HG03175 (cell line): Measurements from ENCODE around the gene CCL8.

Experiments used
- ATAC-seq: cut with Tn5 transposase; IDR thresholded peaks from one replicate; pipeline ENCODE4 v1.9.1; 2021; ENCODE audit warnings: mild to moderate bottlenecking, moderate library complexity; ENCODE audit not compliant: unreplicated experiment

Gene CCL8

DNA sequence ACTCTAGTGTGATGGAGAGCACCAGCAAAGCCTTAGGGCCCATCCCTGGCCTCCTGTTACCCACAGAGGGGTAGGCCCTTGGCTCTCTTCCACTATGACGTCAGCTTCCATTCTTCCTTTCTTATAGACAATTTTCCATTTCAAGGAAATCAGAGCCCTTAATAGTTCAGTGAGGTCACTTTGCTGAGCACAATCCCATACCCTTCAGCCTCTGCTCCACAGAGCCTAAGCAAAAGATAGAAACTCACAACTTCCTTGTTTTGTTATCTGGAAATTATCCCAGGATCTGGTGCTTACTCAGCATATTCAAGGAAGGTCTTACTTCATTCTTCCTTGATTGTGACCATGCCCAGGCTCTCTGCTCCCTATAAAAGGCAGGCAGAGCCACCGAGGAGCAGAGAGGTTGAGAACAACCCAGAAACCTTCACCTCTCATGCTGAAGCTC lies at the start of gene CCL8:
Gene CCL8, plus strand, starts transcription at position 397 of the 445 bp plus-strand sequence. CDS start 67 bp downstream, outside the sequence.
- no peak for ATAC-seq

DNA sequence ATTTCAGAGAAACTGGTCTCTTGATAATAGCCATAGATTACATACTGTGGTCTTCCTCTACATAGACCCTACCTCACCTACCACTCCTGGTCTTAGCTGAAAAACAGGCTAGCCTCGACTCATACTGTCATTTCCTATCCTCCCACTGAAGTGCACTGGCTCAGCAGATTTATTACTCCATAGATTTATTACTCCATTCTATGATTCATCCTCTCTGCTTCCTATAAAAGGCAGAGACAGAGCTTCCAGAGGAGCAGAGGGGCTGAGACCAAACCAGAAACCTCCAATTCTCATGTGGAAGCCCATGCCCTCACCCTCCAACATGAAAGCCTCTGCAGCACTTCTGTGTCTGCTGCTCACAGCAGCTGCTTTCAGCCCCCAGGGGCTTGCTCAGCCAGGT lies 49.3 kb upstream of the CCL8 start, which contains the start of gene CCL7:
Gene CCL7, plus strand, starts transcription at position 253 of the 400 bp plus-strand sequence. Its CDS starts 70 bp downstream, at position 323.
- ATAC-seq: no peak

GRCh38 chr17:34275881-34276280 lies 43.4 kb upstream of the CCL8 start:
- no peak for ATAC-seq

DNA sequence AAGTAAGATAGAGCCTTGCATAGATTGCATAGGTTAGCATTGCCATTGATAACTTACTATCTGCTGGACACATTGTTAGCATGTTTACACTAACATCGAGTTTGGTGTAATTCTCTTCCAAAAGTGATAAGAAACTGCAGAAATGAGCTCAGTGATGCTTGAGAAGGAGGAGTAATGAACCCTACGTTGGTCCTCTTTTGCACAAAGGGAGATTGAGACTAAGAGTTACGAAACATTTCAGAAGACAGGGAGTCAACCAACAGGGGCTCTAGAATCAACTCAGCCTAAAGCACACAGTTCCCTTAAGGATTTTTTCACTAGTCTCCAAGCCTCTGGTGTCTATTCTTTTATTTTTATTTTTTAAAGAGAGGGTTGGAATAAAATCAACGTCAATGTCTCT lies 42.4 kb upstream of the CCL8 start:
- ATAC-seq: no peak

DNA sequence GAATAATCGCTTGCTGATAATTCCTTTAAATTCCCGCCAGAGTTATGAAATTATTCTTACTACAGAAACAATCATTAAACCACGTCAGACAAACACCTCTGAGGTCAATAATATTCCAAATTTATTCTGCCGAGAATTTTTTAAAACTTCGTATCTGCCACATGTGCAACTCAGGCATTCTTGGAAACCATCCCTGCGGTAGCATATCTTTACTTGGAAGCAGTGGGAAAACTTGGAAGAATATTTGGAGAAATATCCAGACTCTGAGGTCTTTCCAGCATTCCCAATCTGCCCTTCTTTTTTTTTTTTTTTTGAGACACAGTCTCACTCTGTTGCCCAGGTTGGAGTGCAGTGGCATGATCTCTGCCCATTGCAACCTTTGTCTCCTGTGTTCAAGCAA lies 35.7 kb upstream of the CCL8 start:
- no peak for ATAC-seq

GRCh38 chr17:34285286-34285792 lies 33.9 kb upstream of the CCL8 start, which contains the start of gene CCL11:
TSS of gene CCL11 (plus strand) at chr17:34285742. CDS start at chr17:34285809, 67 bp downstream.
- ATAC-seq: no peak

DNA sequence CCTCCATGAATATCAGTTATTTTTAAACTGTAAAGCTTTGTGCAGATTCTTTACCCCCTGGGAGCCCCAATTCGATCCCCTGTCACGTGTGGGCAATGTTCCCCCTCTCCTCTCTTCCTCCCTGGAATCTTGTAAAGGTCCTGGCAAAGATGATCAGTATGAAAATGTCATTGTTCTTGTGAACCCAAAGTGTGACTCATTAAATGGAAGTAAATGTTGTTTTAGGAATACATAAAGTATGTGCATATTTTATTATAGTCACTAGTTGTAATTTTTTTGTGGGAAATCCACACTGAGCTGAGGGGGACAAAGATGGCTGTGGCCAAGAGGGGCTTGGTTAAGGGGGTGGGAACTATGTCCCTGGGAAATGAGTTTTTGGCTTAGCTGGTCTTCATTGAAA lies 31.4 kb upstream of the CCL8 start:
- ATAC-seq: no peak

DNA sequence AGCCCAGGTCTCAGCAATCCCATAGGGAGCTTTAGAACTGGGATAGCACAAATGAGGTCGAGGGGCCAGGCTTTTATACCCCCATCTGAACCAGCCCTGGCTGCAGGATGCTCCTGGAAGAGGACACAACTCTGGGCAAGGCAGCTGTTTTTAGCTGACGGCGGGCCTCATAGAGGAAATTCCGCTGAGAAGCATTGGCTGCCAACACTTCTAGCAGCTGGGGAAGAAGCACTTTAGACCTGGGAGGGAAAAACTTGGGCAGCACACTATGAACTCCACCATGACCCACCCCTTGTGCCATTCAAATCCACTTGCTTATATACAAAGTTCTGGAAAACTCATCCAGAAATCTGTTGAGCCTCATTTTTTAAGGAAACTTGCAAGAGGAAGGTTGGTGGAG lies 28.6 kb upstream of the CCL8 start:
- no peak for ATAC-seq

DNA sequence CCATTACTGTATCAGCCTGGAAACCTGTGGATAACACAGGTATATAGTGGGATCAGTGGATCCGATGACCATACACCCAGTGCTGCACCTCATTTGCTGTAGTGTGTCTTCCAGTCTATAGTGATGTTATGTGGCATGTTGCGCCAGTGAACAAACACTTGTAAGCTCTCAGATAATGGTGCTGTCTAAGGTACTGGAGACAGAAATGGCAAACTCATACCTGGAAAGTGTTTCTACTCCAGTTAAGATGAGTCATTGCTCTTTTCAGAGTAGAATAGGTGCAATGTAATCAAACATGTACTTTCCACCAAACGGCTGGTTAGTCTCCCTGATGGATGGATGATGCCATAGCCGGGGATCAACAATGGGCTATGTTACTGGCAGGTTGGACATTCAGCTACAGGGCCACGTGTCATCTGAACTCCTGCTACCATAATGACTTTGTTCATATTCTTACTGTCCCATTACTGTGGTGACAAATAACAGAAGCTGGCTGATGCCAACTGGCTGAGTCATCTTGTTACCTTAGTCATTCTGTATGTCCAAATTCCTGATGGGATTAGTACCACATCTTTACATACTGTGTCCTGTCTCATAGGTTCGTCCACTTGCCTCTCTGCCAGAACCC lies 27.4 kb upstream of the CCL8 start:
- no peak for ATAC-seq

GRCh38 chr17:34299027-34299426 lies 20.2 kb upstream of the CCL8 start:
- no peak for ATAC-seq

DNA sequence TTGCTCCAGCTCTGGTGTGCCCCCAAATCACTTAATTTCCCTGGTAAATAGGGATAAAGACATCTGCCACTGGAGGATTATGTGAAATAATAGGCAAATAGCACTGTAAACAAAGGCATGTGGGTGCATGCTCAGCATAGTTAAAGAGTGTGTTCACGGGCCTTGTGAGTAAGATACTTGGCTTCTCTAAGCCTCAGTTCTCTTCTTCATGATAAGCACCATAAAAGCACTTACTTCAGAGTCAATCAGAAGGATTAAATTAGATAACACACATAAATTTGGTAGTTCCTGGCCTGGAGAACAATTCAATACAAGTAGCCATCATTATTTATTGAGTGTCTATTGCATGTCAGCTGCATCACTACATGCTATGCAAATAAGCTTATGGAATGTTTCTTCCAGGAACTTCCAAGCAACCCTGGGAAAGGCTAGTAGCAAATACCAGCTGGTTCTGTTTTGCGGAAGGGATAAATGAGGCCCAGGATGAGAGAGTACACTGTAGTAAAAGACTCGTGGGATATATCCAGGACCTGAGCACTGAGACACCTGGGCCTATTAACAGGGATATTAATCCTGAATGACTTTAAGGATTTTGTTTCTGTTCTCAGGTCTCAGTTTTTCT lies 19.2 kb upstream of the CCL8 start:
- ATAC-seq: no peak

DNA sequence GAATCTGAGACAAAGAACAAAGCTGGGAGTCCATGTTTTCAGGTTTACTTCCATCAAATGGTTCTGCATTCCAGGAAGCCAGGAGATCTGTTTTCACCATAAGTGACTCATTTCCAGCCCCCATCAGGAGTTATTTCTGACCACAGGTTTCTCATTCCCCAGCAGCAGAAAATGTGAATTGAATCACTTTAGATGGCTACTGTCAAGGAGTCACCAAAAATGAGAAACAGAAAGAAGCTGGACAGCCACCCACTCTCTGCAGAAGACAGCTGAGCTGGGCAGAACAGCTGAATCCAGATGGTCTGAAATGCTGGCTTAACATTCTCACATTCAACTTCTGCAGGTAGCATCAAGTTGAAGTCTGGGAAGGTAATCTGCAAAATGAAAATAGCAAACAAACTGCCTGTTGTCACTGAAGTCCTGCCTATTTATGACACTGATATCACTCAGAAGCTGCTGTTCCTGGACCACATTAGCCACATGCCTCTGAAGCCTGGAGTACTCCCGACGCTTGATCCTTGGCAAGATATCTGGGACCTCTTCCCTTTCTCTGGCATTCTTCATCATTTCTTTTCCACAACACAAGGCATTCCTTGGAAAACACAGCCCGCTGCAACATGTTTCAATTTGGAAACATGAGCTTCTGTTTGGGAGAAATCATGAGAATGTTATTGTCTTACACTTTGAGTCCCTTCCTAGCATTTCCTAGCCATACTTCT lies 18.4 kb upstream of the CCL8 start:
- no peak for ATAC-seq

- ATAC-seq: no peak
These were observed 17.2 kb upstream of the CCL8 start for GRCh38 chr17:34301986-34302385.

GRCh38 chr17:34302636-34303035 lies 16.6 kb upstream of the CCL8 start:
- ATAC-seq: no peak

- no peak for ATAC-seq
These were observed 15.6 kb upstream of the CCL8 start for GRCh38 chr17:34303606-34304005.

DNA sequence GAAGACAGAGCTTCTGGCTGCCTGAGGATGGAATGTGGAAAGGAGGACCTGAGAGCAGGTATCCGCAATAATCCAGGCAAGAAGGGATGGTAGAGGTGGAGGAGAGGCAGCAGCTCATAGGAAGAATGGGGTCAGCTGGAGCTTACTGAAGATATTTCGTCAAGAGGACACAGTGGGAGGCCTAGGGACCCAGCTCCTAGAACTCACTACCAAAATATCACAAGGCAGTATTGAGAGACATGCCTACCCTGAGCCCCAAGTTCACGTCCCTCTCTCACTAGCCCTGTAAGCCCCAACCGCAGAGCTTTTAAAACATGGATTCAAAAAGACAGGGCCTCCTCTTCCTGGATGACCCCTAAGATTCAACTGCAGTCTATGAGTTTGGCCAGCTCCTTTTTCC lies 14.2 kb upstream of the CCL8 start:
- no peak for ATAC-seq

GRCh38 chr17:34305606-34306005 lies 13.6 kb upstream of the CCL8 start:
- ATAC-seq: no peak

- ATAC-seq: no peak
These were observed 12.8 kb upstream of the CCL8 start for GRCh38 chr17:34306466-34306865.

DNA sequence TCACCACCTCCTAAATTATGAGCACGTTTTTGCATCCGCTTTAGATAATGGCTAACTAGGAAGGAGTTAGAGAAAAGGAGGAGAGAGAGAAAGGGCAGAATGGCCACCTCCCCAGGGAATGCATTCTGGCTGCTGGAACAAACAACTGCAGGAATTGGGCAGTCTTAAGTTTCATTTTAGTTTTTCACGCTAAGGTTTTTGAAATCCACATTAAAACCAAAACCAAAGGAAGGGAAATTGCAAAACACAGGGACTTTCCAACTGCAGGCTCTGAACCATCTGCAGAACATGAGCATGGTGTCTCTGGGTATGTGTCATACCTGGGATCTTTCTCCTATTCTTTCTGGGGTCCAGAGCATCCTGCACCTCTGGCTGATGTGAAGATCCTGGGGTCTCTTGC lies 12.1 kb upstream of the CCL8 start:
- ATAC-seq: no peak

- ATAC-seq: no peak
These were observed 10.9 kb upstream of the CCL8 start for GRCh38 chr17:34308371-34308770.

- ATAC-seq: no peak
These were observed 7.9 kb upstream of the CCL8 start for GRCh38 chr17:34311291-34311690.

- ATAC-seq: no peak
These were observed 7.2 kb upstream of the CCL8 start for GRCh38 chr17:34312080-34312479.
